Activated T-cell treated with anti-CD3 and anti-CD28 coated beads, Interleukin-2, amount 50 U/mL, for 1 hour (primary cell): ENCODE data around the gene UBE2O.

Source experiments
- DNase-seq: peaks from one replicate; pipeline ENCODE4 v3.0.0-alpha.2; 2020

Gene UBE2O

DNA sequence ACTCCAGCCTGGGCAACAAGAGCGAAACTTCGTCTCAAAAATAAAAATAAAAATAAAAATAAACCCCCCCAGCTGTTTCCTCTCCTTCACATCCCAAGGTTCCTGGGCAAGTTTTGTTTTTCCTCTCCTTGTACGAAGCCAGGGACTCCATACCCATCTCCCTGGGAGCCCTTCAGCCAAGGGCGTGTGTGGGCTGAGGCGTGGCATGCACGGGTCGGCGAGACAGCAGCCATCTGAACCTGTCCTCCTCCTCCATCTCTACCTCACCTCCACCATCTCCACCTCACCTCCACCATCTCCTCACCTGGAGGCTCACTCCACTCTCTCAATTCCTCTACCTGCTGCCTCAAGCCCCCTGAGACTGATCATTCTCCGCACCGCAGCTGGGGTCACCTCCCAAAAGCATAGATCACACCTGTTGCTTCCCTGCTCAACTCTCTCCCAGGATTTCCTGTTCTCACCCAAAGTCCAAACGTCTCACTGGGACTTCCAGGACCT lies 31.3 kb upstream of the UBE2O start:
- DNase-seq, result no peak

DNA sequence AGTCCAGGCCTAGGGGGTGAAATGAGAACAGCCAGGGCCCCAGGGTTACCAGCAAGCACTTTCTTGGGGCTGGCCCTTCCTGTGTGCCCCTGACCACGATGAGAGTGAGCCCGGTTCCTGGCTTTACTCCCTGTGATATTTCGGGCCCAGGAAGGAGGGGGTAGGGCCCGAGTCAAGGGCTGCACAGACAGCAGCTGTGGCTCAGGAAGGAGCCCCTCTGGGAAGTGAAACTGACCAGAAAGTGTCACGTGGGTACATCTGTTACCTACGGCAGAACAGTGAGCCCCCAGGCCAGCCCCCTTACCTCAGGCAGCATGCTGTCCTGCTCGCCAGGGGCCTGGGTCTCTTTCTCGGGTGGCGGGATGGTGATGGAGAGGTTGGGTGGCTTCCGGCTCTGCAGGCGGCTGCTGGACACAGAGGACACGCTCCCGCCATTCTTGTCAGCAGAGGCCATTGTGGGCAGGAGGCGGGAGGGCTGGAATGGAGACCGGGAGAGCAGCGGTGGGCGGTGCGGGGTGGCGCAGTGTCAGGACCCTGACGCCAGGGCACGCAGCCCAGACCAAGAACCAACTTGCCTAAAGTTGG lies 28.2 kb upstream of the UBE2O start:
- no peak for DNase-seq

DNA sequence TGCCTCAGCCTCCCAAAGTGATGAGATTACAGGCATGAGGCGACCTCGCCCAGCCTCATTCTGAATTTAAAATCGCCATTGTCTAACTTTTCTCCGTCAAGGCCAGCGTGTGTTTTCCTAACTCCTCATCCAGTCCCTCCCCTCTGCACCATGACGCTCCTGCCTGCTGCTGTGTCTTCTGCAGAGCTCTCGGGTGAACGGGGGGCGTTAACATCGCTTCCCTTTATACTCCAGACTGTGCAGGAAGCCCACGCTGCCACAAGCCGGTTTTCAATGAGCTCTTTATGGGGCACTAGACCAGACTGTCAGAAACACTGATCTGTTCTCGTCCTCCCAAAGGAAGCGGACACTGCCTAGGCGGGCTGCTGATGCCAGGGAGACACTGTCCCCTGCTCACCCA lies 27.7 kb upstream of the UBE2O start:
- DNase-seq, result no peak

DNA sequence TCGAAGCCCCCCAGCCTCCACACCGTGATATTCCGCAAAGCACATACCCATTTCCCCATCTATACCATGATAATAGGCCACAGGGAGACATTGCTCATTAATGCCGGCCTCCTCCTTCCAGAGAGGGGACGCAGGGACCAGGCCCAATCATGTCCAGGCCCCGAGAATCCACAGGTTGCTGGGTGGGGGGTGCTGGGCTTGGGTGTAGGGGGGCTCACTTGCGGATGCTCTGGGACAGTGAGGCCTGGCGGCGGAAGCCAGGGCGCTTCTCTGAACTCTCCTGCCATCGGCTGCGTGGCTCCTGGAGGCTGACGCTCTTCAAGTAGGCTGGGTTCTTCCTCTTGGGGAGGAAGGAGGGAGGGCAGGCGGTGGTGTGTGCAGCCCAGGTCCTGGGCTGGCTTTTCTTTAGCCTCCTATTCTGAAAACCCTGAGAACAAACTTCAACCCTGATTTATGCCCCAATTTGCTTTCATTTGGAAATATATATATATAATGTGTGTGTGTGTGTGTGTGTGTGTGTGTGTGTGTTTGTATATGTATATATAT lies 26.6 kb upstream of the UBE2O start:
- DNase-seq, result no peak

DNA sequence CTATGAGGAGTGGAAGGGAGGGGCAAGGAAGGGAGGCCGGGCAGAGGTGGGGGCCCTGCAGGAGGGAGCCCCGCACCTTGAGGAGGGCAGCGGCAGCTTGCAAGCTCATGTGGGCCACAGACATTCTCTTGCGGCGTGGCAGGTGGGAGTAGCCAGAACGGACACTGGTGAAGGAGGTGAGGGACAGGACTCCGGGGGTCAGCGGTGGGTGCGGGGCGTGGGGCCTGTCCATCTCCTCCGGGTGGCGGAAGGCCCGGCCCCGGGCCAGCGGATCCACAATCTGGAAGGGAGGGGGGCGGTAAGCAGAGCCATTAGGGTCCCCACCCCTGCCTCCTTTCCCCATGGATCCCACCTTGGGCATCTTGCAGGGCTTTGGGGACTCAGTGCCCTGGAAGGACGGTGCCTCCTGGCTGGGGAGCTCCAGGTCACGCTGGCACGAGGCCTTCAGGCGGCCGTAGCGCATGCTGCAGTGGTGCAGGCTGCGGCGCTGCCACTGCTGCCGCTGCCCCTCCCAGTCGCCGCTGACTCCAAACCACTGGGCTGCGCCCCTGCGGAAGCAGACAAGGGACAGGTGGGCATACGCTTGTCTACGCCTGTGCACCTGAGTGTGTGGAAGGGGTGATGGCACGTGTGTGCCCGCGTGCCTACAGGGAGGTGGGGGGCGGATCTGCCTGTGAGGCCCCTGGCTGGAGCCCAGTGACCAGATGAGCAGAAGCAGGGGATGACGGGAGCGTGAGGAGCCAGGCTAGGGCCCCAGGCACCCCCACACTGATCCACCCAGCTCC lies 26.0 kb upstream of the UBE2O start:
- no peak for DNase-seq

DNA sequence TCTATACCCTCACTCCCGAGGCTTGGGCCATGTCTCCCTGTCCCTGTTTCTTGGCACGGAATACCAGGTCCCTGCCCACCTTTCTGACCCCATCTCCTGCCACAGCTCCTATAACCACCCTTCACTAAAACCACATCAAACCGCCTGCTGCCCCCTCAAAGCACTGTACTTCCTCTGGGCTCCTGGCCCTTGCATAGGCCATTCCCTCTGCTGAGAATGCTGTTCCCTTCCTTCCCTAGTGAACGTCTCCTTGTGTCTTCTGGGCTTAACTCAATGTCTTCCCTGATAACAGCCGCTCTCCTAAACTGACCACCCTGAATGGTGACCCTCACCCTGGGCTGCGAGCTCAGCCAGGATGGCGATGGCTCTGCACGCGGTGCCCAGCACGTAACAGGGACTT lies 25.1 kb upstream of the UBE2O start:
- no peak for DNase-seq

DNA sequence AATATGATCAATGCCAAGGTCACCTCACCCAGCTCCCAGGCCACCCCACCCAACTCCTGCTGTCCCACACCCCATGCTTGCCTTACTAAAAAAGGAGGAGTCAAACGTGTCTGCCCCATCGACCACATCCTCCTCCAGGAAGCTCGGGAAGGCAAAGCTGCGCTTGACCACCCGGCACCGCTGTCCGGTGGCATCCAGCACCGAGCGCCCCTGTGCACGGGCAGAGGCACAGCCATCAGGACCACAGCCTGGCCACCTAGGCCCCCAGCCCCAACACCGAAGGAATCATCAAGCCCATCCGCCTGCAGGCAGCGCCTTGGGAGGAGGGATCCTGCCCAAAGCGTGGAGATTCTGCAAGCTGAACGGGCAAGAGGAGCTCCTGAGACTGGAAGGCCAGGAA lies 24.6 kb upstream of the UBE2O start:
- DNase-seq, result no peak

DNA sequence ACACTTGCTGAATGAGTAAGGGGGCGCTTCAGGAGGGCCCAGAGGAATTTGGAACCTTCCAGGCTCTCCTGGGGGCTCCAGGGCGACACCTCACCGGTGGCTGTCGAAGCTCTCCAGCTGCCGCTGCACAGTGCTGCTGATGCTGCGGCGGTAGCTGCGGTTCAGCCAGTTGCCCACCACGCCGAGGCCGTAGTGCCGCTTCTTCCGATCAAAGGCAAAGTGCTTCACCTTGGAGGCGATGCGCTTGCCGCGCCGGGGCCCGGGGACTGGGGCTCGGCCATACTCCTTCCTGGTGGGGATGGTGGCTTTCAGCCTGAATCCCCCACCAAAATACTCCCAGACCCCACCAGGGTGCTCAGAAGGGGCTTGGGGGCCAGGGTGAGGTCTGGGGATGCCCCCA lies 23.8 kb upstream of the UBE2O start:
- no peak for DNase-seq

DNA sequence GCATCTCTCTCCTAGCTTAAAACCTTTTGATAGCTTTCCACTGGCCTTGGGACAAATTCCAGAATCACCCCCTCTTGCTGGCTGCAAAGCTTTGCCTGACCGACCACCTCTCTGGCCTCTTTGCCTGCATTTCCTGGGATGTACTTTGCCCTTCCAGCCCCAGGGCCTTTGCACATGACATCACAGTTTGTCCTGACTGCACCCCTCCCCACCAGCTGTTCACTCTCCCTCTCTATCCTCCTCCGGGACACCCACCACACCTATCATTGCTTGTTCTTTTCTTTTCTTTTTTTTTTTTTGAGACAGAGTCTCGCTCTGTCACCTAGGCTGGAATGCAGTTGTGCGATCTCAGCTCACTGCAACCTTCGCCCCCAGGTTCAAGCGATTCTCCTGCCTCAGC lies 22.4 kb upstream of the UBE2O start:
- no peak for DNase-seq

DNA sequence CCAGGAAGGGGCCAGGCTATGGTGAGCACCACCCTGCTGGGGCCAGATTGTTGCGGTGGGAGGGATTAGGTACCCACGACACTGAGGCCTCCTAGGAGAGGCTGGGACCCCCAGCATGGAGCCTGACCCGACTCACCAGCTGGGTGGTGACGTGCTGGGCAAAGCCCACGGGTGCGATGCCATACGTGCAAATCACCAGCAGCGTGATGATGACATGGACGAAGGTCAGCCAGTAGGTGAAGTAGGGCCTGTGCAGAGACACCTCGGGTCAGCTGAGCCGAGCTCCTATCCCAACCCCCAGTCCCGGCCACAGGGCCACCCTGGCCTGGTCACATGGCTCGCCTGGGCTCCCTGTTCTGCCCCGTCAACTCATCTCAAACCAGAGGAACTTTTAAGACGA lies 21.9 kb upstream of the UBE2O start:
- DNase-seq, result no peak

DNA sequence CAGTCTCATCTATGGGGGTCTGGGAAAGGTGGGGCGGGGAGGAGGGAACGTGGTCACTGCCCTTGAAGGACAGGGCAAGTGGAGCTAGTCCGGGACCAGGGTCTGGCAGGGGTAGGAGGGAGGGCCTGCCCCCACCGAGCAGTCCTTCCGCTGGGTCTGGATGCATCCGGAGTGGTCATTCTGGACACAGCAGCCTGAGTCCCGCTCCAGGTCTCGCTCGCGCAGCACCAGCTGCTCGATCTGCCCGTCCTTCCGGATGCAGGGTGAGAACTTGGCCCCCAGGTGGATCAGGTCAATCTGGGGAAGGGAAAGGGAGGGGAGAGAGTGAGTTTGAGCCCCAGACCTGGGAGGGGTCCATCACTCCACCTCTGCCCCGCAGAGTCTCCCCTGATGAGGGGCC lies 21.3 kb upstream of the UBE2O start:
- DNase-seq, result no peak

DNA sequence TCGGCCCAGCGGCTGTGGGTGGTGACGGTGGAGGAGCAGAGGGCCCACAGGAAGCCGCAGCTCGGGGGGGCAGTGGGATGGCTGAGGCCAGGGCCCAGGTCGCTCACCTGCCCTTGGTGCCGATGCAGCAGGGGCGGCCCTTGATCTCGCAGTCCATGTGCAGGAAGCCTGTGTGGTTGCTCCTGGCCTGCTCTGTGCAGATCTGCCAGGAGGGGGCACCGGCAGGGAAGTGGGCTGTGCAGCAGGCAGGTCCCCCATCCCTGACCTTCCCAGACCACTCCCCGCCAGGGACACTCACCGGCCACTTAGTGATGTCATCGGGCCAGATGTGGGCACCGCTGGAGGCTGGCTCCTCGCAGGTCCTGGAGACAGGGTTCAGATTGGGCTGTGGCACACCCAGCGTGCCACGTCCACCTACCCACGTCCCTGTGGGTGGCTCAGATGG lies 20.6 kb upstream of the UBE2O start:
- DNase-seq, result no peak

DNA sequence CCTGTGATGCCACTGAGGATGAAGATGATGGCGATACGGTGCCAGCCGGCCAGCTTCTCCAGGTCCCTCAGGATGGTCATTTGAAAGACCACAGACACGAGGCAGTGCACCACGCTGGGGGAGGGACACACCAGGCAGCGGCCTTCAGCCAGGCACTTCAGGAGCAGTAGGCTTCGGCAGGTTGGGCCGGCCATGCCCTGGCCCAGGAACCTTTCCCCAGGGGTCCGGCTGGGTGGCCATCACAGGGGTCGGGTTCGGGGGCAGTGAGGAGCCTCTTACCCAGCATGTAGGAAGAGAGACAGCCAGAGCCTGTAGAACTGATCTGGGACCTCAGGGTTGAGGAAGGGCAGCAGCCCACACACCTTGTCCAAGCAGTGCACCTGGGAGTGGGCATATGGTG lies 19.8 kb upstream of the UBE2O start:
- DNase-seq, result no peak

DNA sequence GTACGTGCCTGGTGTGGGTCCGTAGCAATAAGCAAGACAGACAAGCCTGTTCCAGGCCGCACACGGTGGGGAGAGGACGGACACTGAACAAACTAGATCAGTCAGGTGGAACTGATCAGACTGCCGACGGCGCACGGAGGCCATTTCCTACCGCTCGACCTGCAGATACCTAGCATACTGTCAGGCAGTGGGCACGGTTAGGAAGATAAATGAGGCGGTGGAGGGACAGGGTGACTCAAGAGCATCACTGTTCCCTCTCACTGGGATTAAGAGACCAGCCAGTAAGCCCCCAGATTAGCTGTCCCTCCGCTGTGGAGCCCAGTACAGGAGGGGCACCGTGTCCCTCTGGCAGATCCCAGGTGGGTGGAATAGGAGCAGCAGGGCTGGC lies 19.3 kb upstream of the UBE2O start:
- no peak for DNase-seq

DNA sequence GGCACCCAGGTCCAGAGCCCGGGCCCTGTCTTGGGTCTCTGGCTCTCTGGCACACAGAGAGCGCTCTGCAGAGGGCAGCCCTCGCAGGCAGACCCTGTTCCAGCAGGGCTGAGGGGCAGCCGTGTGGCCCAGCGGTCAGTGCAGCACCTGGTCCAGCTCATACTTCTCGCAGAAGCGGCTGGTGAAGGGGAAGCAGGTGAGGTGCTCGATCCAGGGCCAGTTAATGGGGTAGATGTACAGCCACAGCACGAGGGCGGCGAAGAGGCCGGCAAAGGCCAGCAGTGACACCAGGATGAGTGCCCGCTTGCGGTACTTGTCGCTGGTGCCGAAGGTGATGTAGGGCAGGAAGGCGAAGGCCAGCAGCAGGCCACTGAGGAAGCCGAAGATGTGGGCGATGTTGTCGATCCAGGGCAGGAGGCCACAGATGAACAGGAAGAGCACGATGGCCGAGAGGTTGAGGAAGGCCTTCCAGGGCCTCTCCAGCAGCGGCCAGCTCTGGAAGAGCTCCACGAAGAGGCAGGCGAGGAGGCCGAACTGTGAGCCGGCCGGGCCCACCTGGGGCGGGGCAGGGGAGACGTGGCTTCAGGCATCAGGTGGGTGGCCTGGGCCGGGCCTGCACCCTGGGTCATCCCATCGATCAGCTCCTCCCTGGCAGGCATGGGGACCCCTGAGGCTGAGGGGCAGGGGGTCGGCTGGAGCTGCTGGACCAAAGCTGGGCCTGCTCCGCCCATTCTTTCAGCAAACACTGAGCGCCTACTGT lies 18.7 kb upstream of the UBE2O start:
- no peak for DNase-seq

DNA sequence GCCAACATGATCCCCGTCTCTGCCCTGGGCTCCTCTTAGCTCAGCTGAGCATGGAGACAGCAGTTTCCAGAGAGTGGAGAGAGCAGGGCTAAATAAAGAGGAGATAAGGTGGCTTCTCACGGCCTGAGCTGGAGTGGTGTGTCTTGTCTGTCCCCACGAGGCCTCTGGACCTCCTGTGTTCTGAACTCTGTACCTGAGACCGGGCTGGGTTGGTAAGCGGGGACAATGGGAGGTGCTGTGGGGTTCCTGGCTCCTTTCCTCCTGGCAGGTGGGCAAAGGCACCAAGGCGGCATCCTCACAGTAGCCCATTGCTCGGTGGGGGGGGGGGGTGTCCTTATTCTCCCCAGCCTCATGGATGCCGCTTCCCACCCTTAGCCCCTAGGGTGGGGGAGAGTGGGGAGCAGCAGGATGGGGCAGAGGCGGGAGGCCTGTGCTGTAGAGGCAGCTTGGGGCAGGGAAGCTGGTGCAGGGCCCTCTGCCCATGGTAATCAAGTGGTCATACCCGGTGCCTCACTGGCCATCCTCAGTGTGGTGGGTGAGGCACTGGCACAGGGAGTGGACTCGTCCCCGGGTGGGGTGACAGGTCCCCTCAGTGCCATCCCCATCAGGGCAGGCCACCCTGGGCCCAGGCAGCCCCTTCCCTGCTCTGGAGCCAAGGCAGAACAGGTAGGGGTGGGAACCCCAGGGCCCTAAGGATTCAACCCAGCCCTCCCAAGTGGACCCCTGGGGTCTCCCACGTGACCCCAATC lies 17.2 kb upstream of the UBE2O start:
- no peak for DNase-seq

DNA sequence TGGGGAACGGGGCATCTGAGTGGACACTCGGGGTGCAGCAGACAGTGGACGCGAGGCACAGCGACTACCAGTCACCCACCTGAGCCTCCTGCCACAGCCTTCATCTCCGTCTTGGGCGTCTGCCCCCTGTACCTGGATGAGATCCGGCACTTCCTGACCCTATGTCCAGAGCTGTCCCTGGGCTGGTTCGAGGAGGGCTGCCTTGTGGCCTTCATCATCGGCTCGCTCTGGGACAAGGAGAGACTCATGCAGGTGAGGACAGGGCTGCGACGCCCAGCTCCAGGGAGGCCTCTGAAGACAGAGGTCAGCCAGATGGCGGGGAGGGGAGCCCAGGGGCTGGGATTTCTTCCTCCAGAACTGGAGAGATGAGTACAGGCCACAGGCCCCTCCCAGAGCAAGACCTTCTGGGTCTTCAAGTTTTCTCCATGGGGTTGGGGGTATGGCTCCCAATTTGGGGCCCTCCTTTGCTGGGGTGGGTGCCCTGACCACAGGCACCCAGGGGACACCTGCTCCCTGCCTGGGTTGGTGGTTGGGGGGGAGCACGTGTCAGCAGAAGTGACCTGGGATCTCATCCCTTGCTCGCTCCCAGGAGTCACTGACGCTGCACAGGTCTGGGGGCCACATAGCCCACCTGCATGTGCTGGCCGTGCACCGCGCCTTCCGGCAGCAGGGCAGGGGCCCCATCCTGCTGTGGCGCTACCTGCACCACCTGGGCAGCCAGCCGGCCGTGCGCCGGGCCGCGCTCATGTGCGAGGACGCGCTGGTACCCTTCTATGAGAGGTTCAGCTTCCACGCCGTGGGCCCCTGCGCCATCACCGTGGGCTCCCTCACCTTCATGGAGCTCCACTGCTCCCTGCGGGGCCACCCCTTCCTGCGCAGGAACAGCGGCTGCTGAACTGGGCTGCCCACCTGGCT lies 16.4 kb upstream of the UBE2O start:
- no peak for DNase-seq

DNA sequence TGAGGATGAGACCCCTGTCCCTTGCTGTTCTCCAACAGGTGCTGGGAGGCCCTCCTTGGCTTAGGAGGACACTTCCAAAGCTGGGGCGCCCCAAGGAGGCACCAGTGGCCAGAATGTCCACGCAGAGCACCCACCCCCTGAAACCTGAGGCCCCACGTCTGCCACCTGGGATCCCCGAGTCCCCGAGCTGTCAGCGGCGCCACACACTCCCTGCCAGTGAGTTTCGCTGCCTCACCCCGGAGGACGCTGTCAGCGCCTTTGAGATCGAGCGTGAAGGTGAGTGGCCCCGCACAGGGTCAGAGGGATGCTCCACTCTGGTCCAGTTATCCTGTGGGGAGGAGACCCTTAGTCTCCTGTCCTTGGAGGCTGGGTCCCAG lies 15.7 kb upstream of the UBE2O start:
- no peak for DNase-seq

DNA sequence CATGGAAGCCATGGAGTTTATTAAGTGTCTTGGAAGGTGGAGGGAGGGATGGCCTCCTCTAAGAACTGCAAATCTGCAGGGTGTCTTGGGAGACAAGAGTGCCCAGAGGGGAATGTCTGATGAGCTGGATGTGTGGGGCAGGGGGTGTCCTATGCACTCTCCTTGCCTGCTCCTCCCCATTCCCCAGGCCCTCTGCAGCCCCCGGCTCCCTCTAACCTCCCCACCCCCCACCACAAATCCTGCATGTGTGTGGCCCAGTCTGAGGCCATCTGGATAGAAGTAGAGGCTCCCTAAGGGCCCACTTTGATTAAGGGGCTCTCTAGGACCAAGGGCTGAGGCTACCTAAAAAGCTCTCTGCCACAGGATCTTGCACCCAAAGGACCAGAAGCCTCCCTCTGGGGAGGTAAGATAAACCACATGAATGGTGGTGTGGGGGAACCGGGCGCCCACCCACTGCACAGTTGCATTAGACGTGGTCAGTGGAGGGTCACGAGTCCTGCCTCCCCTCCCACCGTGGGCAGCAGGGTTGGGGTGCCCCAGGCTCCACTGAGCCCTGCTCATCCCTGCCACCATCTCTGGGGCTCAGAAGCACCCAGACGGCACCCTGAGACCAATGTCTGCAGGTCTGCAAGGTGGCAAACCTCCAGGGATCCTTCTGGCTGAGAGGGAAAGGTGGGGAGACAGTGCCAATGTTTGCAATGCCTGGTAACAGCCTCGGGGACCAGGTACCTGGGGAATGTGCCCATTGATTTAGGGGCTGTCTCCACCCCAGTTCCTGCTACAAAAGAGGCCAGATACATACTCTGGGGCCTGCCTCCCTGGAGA lies 15.1 kb upstream of the UBE2O start:
- DNase-seq, result no peak

DNA sequence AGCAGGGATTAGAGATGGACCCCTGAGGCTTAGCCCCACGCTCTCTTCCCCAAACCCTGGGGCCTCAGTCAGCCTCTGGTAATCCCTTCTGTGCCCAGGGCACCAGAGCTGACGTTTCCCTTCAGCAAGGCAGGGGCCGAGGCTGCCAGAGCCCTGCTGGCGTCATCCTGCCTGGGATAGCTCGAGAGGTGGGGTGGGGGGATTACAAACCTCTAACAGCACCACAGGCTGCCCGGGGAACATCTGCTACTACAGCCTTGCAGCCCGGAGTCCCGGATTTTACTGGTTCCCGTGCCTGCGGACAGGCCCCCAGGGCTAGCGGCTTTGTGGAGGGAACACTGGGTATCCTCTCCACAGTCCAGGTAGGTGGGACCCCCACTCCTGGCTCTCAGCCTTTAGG lies 14.4 kb upstream of the UBE2O start, which contains the start of gene AANAT:
Gene AANAT, plus strand, starts transcription at position 238 of the 400 bp plus-strand sequence. CDS start 1,144 bp downstream, outside the sequence.
- no peak for DNase-seq

DNA sequence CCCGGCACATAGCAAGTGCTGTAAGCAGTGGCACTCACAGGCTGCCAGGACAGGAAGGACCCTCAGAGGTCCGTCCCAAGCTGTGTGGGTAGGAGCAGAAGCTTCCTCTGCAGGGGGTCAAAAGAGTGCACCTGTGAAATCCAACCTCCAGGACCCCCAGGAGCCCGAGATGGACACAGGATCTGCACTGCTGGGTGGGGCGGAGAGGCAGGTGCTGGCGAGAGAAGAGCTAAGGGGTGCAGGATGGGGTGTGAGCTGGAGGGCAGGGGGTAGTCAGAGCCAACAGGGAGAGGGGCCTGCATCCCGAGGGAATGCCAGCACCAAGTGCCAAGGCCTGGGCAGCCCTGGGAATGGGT lies 13.8 kb upstream of the UBE2O start:
- DNase-seq, result no peak
